ENCODE results near the gene OR1C1.
"Not testable (repeated sequence)": the region's sequence is repeated elsewhere in the genome, so short reads cannot be mapped to it uniquely, and the experiment has no call there.

The OR1C1 gene

GRCh38 chr1:247760456-247760855 is at the start of gene OR1C1:
Gene OR1C1 (minus strand): TSS chr1:247760556. CDS start chr1:247758406, 2,150 bp downstream.
- no peak within 1 kb of the TSS for H3K27ac ChIP-seq (ENCODE audit: low read depth, low read length)
- no peaks in the 10 kb centered on the region for H3K27me3 ChIP-seq (ENCODE audit: control insufficient read depth, insufficient read depth, low read length)
- no peak within 1 kb of the TSS for H3K9ac ChIP-seq (ENCODE audit: low read length)
- no peaks in the 10 kb centered on the region for H3K4me1 ChIP-seq (ENCODE audit: control insufficient read depth, insufficient read depth, low read length)
- H3K36me3 ChIP-seq (ENCODE audit: control insufficient read depth, insufficient read depth, low read length), result no peaks in the 10 kb centered on the region
- no peak within 1 kb of the TSS for H3K4me3 ChIP-seq (ENCODE audit: low read length)

GRCh38 chr1:247797518-247797917 is 37.2 kb upstream of the OR1C1 start:
- Histone ChIP-seq H3K4me3 (ENCODE audit: low read length) (no peak overlapping the region), H3K27ac (ENCODE audit: low read depth, low read length) (no peak overlapping the region), H3K4me1 (ENCODE audit: control insufficient read depth, insufficient read depth, low read length) (no peaks in the 10 kb centered on the region), H3K9ac (ENCODE audit: low read length) (no peak overlapping the region), H3K36me3 (ENCODE audit: control insufficient read depth, insufficient read depth, low read length) (no peaks in the 10 kb centered on the region), H3K27me3 (ENCODE audit: control insufficient read depth, insufficient read depth, low read length) (no peaks in the 10 kb centered on the region)

- H3K27me3 ChIP-seq (ENCODE audit: control insufficient read depth, insufficient read depth, low read length), result no peaks in the 10 kb centered on the region
- H3K4me3 ChIP-seq (ENCODE audit: low read length), result no peak overlapping the region
- H3K4me1 ChIP-seq (ENCODE audit: control insufficient read depth, insufficient read depth, low read length), result no peaks in the 10 kb centered on the region
- no peak overlapping the region for H3K9ac ChIP-seq (ENCODE audit: low read length)
- no peak overlapping the region for H3K27ac ChIP-seq (ENCODE audit: low read depth, low read length)
- H3K36me3 ChIP-seq (ENCODE audit: control insufficient read depth, insufficient read depth, low read length), result no peaks in the 10 kb centered on the region
These were observed 9.2 kb upstream of the OR1C1 start for GRCh38 chr1:247769603-247770002.

GRCh38 chr1:247754311-247754710 is 6.0 kb downstream of the OR1C1 start:
- H3K9ac ChIP-seq (ENCODE audit: low read length); H3K27ac ChIP-seq (ENCODE audit: low read depth, low read length); H3K4me1 ChIP-seq (ENCODE audit: control insufficient read depth, insufficient read depth, low read length); H3K36me3 ChIP-seq (ENCODE audit: control insufficient read depth, insufficient read depth, low read length); H3K27me3 ChIP-seq (ENCODE audit: control insufficient read depth, insufficient read depth, low read length); H3K4me3 ChIP-seq (ENCODE audit: low read length): not testable (repeated sequence)

- no peaks in the 10 kb centered on the region for H3K4me1 ChIP-seq (ENCODE audit: control insufficient read depth, insufficient read depth, low read length)
- H3K4me3 ChIP-seq (ENCODE audit: low read length), result no peak overlapping the region
- no peaks in the 10 kb centered on the region for H3K27me3 ChIP-seq (ENCODE audit: control insufficient read depth, insufficient read depth, low read length)
- H3K27ac ChIP-seq (ENCODE audit: low read depth, low read length), result no peak overlapping the region
- no peak overlapping the region for H3K9ac ChIP-seq (ENCODE audit: low read length)
- H3K36me3 ChIP-seq (ENCODE audit: control insufficient read depth, insufficient read depth, low read length), result no peaks in the 10 kb centered on the region
These were observed 10.5 kb downstream of the OR1C1 start for GRCh38 chr1:247749870-247750269.

- Histone ChIP-seq H3K27ac (ENCODE audit: low read depth, low read length) (no peak within 1 kb of the TSS), H3K4me1 (ENCODE audit: control insufficient read depth, insufficient read depth, low read length) (no peaks in the 10 kb centered on the region), H3K4me3 (ENCODE audit: low read length) (no peak within 1 kb of the TSS), H3K27me3 (ENCODE audit: control insufficient read depth, insufficient read depth, low read length) (no peaks in the 10 kb centered on the region), H3K36me3 (ENCODE audit: control insufficient read depth, insufficient read depth, low read length) (no peaks in the 10 kb centered on the region), H3K9ac (ENCODE audit: low read length) (no peak within 1 kb of the TSS)
These were observed 12.3 kb downstream of the OR1C1 start, which contains the start of gene OR14A2 for GRCh38 chr1:247748041-247748440. Gene OR14A2 (minus strand): TSS chr1:247748141.

- no peak overlapping the region for H3K4me3 ChIP-seq (ENCODE audit: low read length)
- H3K4me1 ChIP-seq (ENCODE audit: control insufficient read depth, insufficient read depth, low read length), result no peaks in the 10 kb centered on the region
- no peak overlapping the region for H3K9ac ChIP-seq (ENCODE audit: low read length)
- H3K36me3 ChIP-seq (ENCODE audit: control insufficient read depth, insufficient read depth, low read length), result no peaks in the 10 kb centered on the region
- H3K27ac ChIP-seq (ENCODE audit: low read depth, low read length), result no peak overlapping the region
- no peaks in the 10 kb centered on the region for H3K27me3 ChIP-seq (ENCODE audit: control insufficient read depth, insufficient read depth, low read length)
These were observed 12.7 kb downstream of the OR1C1 start for GRCh38 chr1:247747616-247748015.

GRCh38 chr1:247746391-247746935 is 13.9 kb downstream of the OR1C1 start:
- Histone ChIP-seq H3K4me3 (ENCODE audit: low read length) (no peak overlapping the region), H3K36me3 (ENCODE audit: control insufficient read depth, insufficient read depth, low read length) (no peaks in the 10 kb centered on the region), H3K27ac (ENCODE audit: low read depth, low read length) (no peak overlapping the region), H3K9ac (ENCODE audit: low read length) (no peak overlapping the region), H3K4me1 (ENCODE audit: control insufficient read depth, insufficient read depth, low read length) (no peaks in the 10 kb centered on the region), H3K27me3 (ENCODE audit: control insufficient read depth, insufficient read depth, low read length) (no peaks in the 10 kb centered on the region)

GRCh38 chr1:247742215-247742760 is 18.1 kb downstream of the OR1C1 start:
- not testable (repeated sequence) for H3K27me3 ChIP-seq (ENCODE audit: control insufficient read depth, insufficient read depth, low read length); H3K4me1 ChIP-seq (ENCODE audit: control insufficient read depth, insufficient read depth, low read length); H3K9ac ChIP-seq (ENCODE audit: low read length); H3K4me3 ChIP-seq (ENCODE audit: low read length); H3K27ac ChIP-seq (ENCODE audit: low read depth, low read length); H3K36me3 ChIP-seq (ENCODE audit: control insufficient read depth, insufficient read depth, low read length)

GRCh38 chr1:247741756-247742155 is 18.6 kb downstream of the OR1C1 start:
- no peaks in the 10 kb centered on the region for H3K27me3 ChIP-seq (ENCODE audit: control insufficient read depth, insufficient read depth, low read length)
- no peak overlapping the region for H3K27ac ChIP-seq (ENCODE audit: low read depth, low read length)
- no peaks in the 10 kb centered on the region for H3K36me3 ChIP-seq (ENCODE audit: control insufficient read depth, insufficient read depth, low read length)
- H3K4me3 ChIP-seq (ENCODE audit: low read length), result no peak overlapping the region
- H3K4me1 ChIP-seq (ENCODE audit: control insufficient read depth, insufficient read depth, low read length), result no peaks in the 10 kb centered on the region
- no peak overlapping the region for H3K9ac ChIP-seq (ENCODE audit: low read length)

- Histone ChIP-seq H3K27me3 (ENCODE audit: control insufficient read depth, insufficient read depth, low read length) (no peaks in the 10 kb centered on the region), H3K4me1 (ENCODE audit: control insufficient read depth, insufficient read depth, low read length) (no peaks in the 10 kb centered on the region), H3K4me3 (ENCODE audit: low read length) (no peak overlapping the region), H3K9ac (ENCODE audit: low read length) (no peak overlapping the region), H3K36me3 (ENCODE audit: control insufficient read depth, insufficient read depth, low read length) (no peaks in the 10 kb centered on the region), H3K27ac (ENCODE audit: low read depth, low read length) (no peak overlapping the region)
These were observed 19.6 kb downstream of the OR1C1 start for GRCh38 chr1:247740721-247741120.

GRCh38 chr1:247738315-247738714 is 22.0 kb downstream of the OR1C1 start, which contains the start of gene OR14K1:
Gene OR14K1 (plus strand): TSS chr1:247738615. CDS start chr1:247738615, 0 bp downstream.
- Histone ChIP-seq H3K9ac (ENCODE audit: low read length) (no peak within 1 kb of the TSS), H3K4me1 (ENCODE audit: control insufficient read depth, insufficient read depth, low read length) (no peaks in the 10 kb centered on the region), H3K36me3 (ENCODE audit: control insufficient read depth, insufficient read depth, low read length) (no peaks in the 10 kb centered on the region), H3K4me3 (ENCODE audit: low read length) (no peak within 1 kb of the TSS), H3K27me3 (ENCODE audit: control insufficient read depth, insufficient read depth, low read length) (no peaks in the 10 kb centered on the region), H3K27ac (ENCODE audit: low read depth, low read length) (no peak within 1 kb of the TSS)

GRCh38 chr1:247721222-247721621 is 39.1 kb downstream of the OR1C1 start:
- Histone ChIP-seq H3K4me3 (ENCODE audit: low read length) (no peak overlapping the region), H3K4me1 (ENCODE audit: control insufficient read depth, insufficient read depth, low read length) (no peaks in the 10 kb centered on the region)

More at GRCh38 chr1:247721222-247721621, 39.1 kb downstream of the OR1C1 start:
- no peaks in the 10 kb centered on the region for H3K36me3 ChIP-seq (ENCODE audit: control insufficient read depth, insufficient read depth, low read length)
- H3K27me3 ChIP-seq (ENCODE audit: control insufficient read depth, insufficient read depth, low read length), result no peaks in the 10 kb centered on the region
- no peak overlapping the region for H3K9ac ChIP-seq (ENCODE audit: low read length)
- H3K27ac ChIP-seq (ENCODE audit: low read depth, low read length), result no peak overlapping the region
